Inflammatory macrophage treated with lipopolysaccharide for 1 hour (primary cell): ENCODE results near the gene PPARA.
A peak's percentile ranks its signal among the peaks of the same experiment; 100 is the strongest.

Experiments
- DNase-seq, 2 donors: peaks; one replicate each; pipeline ENCODE4 v3.0.0-alpha.2; 2020 to 2022

Gene PPARA

GRCh38 chr22:46224044-46224897 lies 73.9 kb downstream of the PPARA start:
- no peak for DNase-seq

- no peak for DNase-seq
Observed at GRCh38 chr22:46224898-46225290, 74.6 kb downstream of the PPARA start.

DNA sequence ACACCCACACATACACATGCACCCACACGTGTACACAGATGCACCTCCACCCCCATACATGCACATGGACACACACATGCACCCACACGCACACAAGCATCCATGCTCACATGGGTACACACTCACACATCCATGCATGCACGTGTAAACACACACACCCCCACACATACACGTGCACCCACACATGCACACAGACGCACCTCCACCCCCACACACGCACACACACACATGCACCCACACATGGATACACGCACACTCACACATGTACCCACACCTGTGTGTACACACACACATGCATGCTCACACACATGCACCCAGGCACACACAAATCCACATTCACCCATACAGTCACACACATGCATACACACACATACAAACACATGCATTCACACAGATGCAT lies 75.3 kb downstream of the PPARA start:
- DNase-seq: no peak

DNA sequence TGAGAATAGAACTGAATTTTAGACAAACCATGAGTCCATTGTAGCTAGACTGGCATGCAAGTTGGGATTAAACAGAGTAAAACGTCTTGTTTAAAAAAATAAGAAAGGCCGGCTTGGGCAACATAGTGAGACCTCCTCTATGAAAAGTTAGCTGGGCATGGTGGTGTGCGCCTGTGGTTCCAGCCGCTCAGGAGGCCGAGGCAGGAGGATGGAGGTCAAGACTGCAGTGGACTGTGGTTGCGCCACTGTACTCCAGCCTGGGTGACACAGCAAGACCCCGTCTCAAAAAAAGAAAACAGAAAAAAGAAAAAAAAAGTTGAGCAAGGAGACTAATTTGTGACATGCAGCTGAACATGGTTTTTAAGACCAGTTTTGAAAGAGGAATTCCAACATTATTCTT lies 76.3 kb downstream of the PPARA start:
- no peak for DNase-seq

DNA sequence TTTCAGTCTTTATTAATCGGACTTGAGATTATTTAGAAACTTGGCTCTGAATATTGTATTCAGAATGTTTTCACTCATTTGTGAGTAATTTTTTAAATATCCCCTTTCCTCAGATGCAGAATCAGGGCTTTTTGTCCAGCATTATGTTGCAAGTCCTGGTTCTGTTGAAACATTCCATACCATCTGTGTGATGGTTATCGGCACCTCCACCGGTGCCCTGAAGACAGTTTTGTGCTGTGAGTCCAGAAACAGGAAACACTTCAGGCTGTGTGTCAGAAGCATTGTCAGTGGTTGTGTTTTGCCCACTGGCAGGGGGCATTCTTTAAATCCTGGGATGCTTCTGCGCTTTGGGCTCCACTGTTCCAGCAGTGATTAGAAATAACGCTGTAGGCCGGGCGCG lies 79.4 kb downstream of the PPARA start:
- no peak for DNase-seq

- no peak for DNase-seq
Observed at GRCh38 chr22:46230262-46230901, 80.1 kb downstream of the PPARA start.

DNA sequence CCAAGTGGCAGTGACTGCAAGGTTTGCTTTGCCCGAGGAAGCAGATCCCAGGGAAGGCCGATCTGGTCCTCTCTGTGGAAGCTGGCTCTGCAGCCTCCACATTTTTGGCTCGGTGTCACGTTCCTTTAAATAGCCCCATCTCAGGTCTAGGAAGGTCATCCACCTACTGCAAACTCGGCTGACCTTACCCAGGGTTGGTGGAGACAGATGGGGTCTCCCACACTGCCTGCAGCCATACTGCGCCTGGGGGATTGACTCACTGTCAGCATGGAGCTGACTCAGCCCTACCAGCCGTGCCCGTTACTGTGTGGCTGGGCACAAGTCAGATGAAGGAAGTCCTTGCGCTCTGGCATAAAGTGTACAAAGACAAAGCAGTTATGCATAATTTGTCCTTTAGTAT lies 82.9 kb downstream of the PPARA start:
- peak; percentile 42 to 82 for DNase-seq

- DNase-seq: no peak
Observed at GRCh38 chr22:46234969-46235368, 84.6 kb downstream of the PPARA start.

DNA sequence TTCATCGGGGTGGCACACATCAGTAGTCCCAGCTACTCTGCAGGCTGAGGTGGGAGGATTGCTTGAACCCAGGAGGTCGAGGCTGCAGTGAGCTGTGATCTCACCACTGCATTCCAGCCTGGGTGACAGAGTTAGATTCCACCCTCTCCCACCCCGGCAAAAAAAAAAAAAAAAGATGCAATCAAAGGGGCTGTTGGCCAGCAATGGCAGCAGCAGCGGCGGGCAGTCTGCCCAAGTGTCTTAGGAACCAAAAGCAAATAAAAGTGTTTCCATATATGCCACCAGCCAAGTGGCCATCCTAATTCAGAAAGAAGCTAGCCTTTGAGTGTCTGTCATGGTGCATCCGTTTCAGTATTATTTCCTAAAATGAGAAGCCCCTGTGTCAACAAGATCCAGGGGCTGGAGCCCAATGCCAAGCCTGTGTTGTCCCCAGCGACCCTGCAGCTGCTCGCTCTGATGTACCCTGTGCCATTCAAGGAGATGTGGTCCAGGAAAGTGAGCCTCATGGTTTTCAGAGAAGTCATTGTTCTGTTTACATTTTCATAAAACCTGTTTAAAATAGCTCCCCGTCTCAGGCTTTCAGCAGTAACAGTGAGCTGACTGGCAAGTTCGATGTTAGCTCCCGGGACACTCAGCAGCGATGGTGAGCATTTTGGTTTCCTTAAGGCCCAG lies 87.3 kb downstream of the PPARA start:
- no peak for DNase-seq

DNA sequence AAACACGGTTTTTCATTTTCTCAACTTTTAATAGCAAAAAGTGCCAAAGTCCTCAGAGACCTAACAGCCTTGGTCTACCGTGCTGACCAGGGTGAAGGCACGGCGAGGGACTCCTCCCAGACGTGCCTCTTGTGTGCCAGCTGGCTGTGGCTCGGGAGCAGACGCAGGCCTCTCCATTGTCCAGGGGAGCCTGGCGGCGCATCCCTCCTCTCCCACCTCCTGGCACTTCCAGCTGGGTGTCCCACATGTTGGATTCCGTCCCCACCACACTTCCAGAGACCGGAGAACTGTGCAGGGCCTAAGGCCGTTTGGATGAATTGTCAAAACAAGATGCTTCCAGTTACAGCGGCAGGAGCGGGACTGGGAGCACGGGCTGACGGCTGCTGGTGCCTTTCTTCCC lies 88.2 kb downstream of the PPARA start:
- DNase-seq: no peak

GRCh38 chr22:46239261-46240048 lies 89.1 kb downstream of the PPARA start:
- no peak for DNase-seq

- no peak for DNase-seq
Observed at GRCh38 chr22:46240073-46240472, 89.7 kb downstream of the PPARA start.

DNA sequence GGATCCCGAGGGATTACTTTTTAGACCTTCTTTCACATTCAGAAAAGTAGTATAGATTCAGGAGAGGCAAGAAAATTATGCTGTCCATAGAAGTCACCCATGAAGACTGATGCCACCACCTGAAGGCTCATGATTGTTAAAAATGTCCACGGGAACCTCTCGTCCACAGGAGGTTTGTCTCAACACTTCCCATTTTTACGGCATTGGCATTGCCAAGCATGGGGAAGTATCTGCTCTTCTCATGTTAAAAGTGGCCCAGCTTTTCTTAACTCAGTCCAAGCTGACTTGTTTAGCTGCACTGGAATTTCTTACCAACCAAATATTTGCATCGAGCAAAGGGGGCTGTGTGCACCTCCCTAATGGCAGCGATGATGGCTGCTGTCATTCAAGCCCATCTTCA lies 90.2 kb downstream of the PPARA start:
- DNase-seq: peak; percentile 13 to 22

DNA sequence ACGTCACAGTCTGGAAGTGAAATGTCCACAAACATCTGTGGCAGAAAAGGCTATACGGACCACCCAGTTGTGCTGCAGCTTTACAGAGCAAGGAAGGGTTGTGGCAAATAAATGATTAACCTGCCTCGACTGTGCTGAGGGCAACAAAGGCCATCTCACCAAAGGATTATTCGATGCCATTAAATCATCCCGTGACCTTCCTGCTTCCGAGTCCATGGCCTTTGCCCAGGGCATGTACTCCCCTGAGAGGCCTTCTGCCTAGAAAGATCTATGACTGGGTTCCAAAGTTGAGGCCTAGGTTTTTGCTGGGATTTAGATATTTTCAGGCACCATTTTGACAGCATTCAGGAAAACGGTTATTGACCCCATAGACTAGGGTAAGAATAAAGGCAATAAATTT lies 90.6 kb downstream of the PPARA start:
- DNase-seq: no peak

DNA sequence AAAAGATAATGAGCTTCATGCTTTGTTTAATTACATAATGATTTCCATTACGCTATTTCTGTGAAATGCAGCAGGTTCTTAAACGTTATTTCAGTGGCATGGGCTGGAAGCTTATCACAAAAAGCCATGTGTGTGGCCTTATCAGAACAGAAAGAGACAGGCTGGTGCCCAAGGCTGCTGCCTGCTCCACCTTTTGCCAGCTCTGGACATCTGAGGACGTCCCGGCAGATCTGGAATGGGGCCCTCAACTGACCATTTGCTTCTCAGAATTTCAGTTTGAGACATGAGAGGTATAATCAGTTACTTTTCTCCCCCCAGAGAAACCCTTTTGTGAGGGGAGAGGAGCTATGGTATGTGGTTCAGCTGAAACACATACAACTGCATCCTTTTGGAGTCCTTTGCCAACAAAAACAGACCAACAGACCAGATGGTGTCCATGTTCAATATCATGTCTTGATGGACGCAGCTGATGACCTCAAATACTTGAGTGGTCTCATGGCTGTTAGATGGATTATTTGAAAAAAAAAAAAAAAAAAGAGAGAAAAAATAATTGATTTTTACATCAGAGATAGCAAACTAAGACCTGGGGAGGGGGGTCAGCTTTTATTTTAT lies 91.2 kb downstream of the PPARA start:
- no peak for DNase-seq

- DNase-seq: peak; percentile 29 to 31
Observed at GRCh38 chr22:46242076-46242475, 91.8 kb downstream of the PPARA start.

GRCh38 chr22:46244771-46245170 lies 94.4 kb downstream of the PPARA start:
- DNase-seq: no peak

DNA sequence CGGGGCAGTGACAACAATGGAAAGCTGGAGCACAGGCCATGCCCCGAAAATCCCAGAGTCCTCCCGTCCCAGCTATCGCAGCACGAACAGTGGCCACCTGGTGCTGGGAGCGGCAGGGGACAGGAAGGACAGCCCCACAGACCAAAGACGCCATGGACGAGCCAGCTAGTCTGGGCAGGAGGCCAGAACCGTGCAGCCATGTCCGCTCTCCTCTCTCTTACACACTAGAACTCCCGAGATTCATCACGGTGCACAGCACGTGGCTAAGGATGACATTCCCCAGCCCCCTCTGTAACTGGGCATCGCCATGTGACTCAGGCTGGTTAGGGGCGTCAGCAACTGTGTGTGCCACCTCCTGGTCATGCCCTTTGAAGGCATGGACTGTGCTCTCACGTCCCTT lies 95.2 kb downstream of the PPARA start:
- no peak for DNase-seq

- DNase-seq: no peak
Observed at GRCh38 chr22:46246178-46246577, 95.9 kb downstream of the PPARA start.

DNA sequence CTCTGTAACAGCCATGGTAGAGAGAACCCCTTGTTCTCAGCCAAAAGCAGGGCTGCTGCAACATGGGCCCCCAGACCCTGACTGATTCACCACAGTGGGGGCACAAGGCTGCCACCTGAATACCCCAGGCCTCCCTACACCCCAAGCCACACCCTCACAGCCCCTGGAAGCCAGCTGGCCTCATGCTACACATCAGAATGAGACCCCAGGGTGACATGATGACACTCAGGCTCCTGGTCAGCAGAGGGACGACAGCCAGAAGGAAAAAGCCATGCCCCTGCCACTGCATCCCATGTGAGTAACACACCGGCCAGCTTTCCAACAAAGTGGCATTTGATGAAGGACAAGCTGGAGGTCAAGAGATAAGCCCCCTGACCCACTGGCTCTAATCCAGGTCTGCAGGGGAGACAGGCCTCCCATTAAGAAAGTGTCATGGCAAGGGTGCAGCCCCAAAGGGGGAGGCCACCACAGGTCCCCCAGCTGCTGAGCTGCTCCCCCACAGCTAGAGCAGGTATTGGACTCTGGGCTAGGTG lies 97.2 kb downstream of the PPARA start:
- DNase-seq: no peak

- DNase-seq: peak; percentile 87 to 93
Observed at GRCh38 chr22:46250035-46250782, 99.9 kb downstream of the PPARA start, which contains the start of gene CDPF1. Gene CDPF1 (minus strand): TSS chr22:46250293. CDS start chr22:46248284, 2,009 bp downstream.

- no peak for DNase-seq
Observed at GRCh38 chr22:46250783-46251125, 100.4 kb downstream of the PPARA start.
